ENCODE data around the gene GALNT4.

GRCh38 chr12:89537389-89537788 is 12.8 kb upstream of the GALNT4 start:
- TF ChIP-seq SPI1 (IDR thresholded peaks at IDR 0.05; ENCODE audit: low read depth, low read length): no peak
- TF ChIP-seq POLR2AphosphoS5 (IDR thresholded peaks at IDR 0.05; ENCODE audit: low read depth, low read length): no peak
